HepG2 (cell line): ENCODE measurements around the gene ZNF443. TPM values are rescaled to one million over a fixed set of nuclear protein-coding genes. Genes with fewer than 3 reads are reported as not detected.

Experiments used
- AGO2 ChIP-seq: fragments of 200-400 bp; formaldehyde crosslinking; optimal IDR thresholded peaks from 2 replicates; pipeline ENCODE3; 2017; ENCODE audit warnings: mild to moderate bottlenecking, low read depth, low read length, moderate library complexity
- AHDC1 ChIP-seq: sonication (generic); formaldehyde crosslinking; IDR thresholded peaks from 2 replicates; pipeline ENCODE4 v1.5.1; 2020; ENCODE audit warnings: mild to moderate bottlenecking, missing genetic modification reagents, borderline replicate concordance
- ARNTL ChIP-seq: sonication (generic); formaldehyde crosslinking; IDR thresholded peaks from 2 replicates; pipeline ENCODE4 v1.4.0; 2020; ENCODE audit warnings: mild to moderate bottlenecking, missing genetic modification reagents
- DDIT3 ChIP-seq: sonication (generic); formaldehyde crosslinking; IDR thresholded peaks from 2 replicates; pipeline ENCODE4 v1.4.0; 2020; ENCODE audit warnings: mild to moderate bottlenecking, missing genetic modification reagents
- E2F5 ChIP-seq: sonication (generic); formaldehyde crosslinking; conservative IDR thresholded peaks from 2 replicates; pipeline ENCODE4 v1.4.0; 2020; ENCODE audit warnings: missing genetic modification reagents
- ETV6 ChIP-seq: sonication (generic); formaldehyde crosslinking; conservative IDR thresholded peaks from 2 replicates; pipeline ENCODE4 v1.4.0; 2020; ENCODE audit warnings: missing genetic modification reagents
- GABPB1 ChIP-seq: IDR thresholded peaks from 2 replicates; pipeline ENCODE4 v1.6.1; 2016; ENCODE audit warnings: mild to moderate bottlenecking, missing genetic modification reagents, moderate library complexity, missing compliant biosample characterization
- MED8 ChIP-seq: sonication (generic); formaldehyde crosslinking; IDR thresholded peaks from 2 replicates; pipeline ENCODE4 v1.8.1; 2023; ENCODE audit warnings: mild to moderate bottlenecking, missing genetic modification reagents; ENCODE audit not compliant: insufficient replicate concordance
- MIER3 ChIP-seq: IDR thresholded peaks from 2 replicates; pipeline ENCODE4 v1.6.1; 2016; ENCODE audit warnings: missing compliant biosample characterization, borderline replicate concordance
- RARA ChIP-seq: IDR thresholded peaks from 2 replicates; pipeline ENCODE4 v1.6.1; 2016; ENCODE audit warnings: missing genetic modification reagents, missing compliant biosample characterization
- STAG1 ChIP-seq: sonication (generic); formaldehyde crosslinking; IDR thresholded peaks from 2 replicates; pipeline ENCODE4 v1.4.0; 2020; ENCODE audit warnings: missing genetic modification reagents
- ZNF414 ChIP-seq: sonication (generic); formaldehyde crosslinking; IDR thresholded peaks from 2 replicates; pipeline ENCODE4 v1.5.0; 2020; ENCODE audit warnings: missing genetic modification reagents
- ZNF430 ChIP-seq: sonication (generic); formaldehyde crosslinking; IDR thresholded peaks from 2 replicates; pipeline ENCODE4 v1.9.0; 2021; ENCODE audit warnings: mild to moderate bottlenecking, missing genetic modification reagents
- ZNF737 ChIP-seq: sonication (generic); formaldehyde crosslinking; IDR thresholded peaks from 2 replicates; pipeline ENCODE4 v1.5.0; 2020; ENCODE audit warnings: missing genetic modification reagents, mild to moderate bottlenecking, borderline replicate concordance
- ZNF766 ChIP-seq: sonication (generic); formaldehyde crosslinking; IDR thresholded peaks from 2 replicates; pipeline ENCODE4 v1.5.0; 2020; ENCODE audit warnings: missing genetic modification reagents, borderline replicate concordance
- ZNF773 ChIP-seq: sonication (generic); formaldehyde crosslinking; IDR thresholded peaks from 2 replicates; pipeline ENCODE4 v1.4.0; 2020; ENCODE audit warnings: missing genetic modification reagents, borderline replicate concordance
- ZNF792 ChIP-seq: IDR thresholded peaks from 2 replicates; pipeline ENCODE4 v1.6.1; 2016
- ZSCAN30 ChIP-seq: sonication (generic); formaldehyde crosslinking; IDR thresholded peaks from 2 replicates; pipeline ENCODE4 v1.5.0; 2020; ENCODE audit warnings: mild to moderate bottlenecking, missing genetic modification reagents
- ZSCAN31 ChIP-seq: sonication (generic); formaldehyde crosslinking; IDR thresholded peaks from 2 replicates; pipeline ENCODE4 v1.5.0; 2020; ENCODE audit warnings: low read depth, mild to moderate bottlenecking, missing genetic modification reagents
- polyA plus RNA-seq, 8 experiments: library from polyadenylated mRNA; depleted of rRNA in 3 of 8; stranded (reverse) in 7 of 8; unstranded in 1 of 8; fragments of >200 nt; fragmentation: Illumina TruSeq in 4 of 8; extraction: Trizol in 4 of 8; gene quantifications; 2 replicates each; pipeline versions ENCODE4 v1.2.1 to v1.2.3, GENCODE V29; 2011 to 2016; ENCODE audit warnings: low read depth in 4 of 8, missing spikeins in 1 of 8, mixed read lengths in 1 of 8; ENCODE audit not compliant: insufficient read depth in 1 of 8
- total RNA-seq, 5 experiments: library from RNA; depleted of rRNA; stranded (reverse); fragments of >200 nt; fragmentation: Illumina TruSeq; extraction: Trizol; gene quantifications; 2 replicates each; pipeline ENCODE4 v1.2.3, GENCODE V29; 2016; ENCODE audit warnings: low read depth in 1 of 5
- TF ChIP-seq, protein P1 (sequence below): fragments of 450-650 bp; IDR thresholded peaks from 2 replicates; pipeline ENCODE4 v1.6.1; 2017; ENCODE audit warnings: mild to moderate bottlenecking

Gene ZNF443
- total and polyA plus RNA-seq, 2 of the 13 experiments (the other 11 are each of a cell fraction or from before 2014, with no cell fraction given): 3.6 to 19.0 TPM

- TF ChIP-seq, protein P1, sequence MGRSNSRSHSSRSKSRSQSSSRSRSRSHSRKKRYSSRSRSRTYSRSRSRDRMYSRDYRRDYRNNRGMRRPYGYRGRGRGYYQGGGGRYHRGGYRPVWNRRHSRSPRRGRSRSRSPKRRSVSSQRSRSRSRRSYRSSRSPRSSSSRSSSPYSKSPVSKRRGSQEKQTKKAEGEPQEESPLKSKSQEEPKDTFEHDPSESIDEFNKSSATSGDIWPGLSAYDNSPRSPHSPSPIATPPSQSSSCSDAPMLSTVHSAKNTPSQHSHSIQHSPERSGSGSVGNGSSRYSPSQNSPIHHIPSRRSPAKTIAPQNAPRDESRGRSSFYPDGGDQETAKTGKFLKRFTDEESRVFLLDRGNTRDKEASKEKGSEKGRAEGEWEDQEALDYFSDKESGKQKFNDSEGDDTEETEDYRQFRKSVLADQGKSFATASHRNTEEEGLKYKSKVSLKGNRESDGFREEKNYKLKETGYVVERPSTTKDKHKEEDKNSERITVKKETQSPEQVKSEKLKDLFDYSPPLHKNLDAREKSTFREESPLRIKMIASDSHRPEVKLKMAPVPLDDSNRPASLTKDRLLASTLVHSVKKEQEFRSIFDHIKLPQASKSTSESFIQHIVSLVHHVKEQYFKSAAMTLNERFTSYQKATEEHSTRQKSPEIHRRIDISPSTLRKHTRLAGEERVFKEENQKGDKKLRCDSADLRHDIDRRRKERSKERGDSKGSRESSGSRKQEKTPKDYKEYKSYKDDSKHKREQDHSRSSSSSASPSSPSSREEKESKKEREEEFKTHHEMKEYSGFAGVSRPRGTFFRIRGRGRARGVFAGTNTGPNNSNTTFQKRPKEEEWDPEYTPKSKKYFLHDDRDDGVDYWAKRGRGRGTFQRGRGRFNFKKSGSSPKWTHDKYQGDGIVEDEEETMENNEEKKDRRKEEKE: no peak
- no peak for TF ChIP-seq E2F5
- no peak for TF ChIP-seq DDIT3 (CRISPR knock-in tag)
- TF ChIP-seq ZNF773 (CRISPR knock-in tag): no peak
- peak; percentile 36 for TF ChIP-seq AGO2
- TF ChIP-seq ZSCAN30: no peak
- TF ChIP-seq MED8 (CRISPR knock-in tag): no peak
- TF ChIP-seq ZNF792 (CRISPR knock-in tag): no peak
- no peak for TF ChIP-seq ZNF414
- TF ChIP-seq RARA (CRISPR knock-in tag): peak; percentile 20; the same call in 1 of the 2 replicates
- peak; percentile 79; the same call in 1 of the 2 replicates for TF ChIP-seq ZNF430 (CRISPR knock-in tag)
- TF ChIP-seq ZNF766 (CRISPR knock-in tag): no peak
- no peak for TF ChIP-seq ZNF737 (CRISPR knock-in tag)
- no peak for TF ChIP-seq ETV6
- TF ChIP-seq ZSCAN31 (CRISPR knock-in tag): no peak
- 0 out of 2 replicates have a peak, but pooled peaks have one; percentile 22 for TF ChIP-seq MIER3
- no peak; the same call in 1 of the 2 replicates for TF ChIP-seq AHDC1 (CRISPR knock-in tag)
- peak; percentile 80 for TF ChIP-seq GABPB1 (CRISPR knock-in tag)
- no peak for TF ChIP-seq STAG1
- TF ChIP-seq ARNTL: no peak
Observed at GRCh38 chr19:12484371-12485051, 43.7 kb upstream of the ZNF443 start, which contains the start of gene ZNF709 (continued).
